PC-9 (cell line): Measurements from ENCODE around the gene PPP1CA. TPM values are rescaled to one million over a fixed set of nuclear protein-coding genes. Genes with fewer than 3 reads are reported as not detected.

Experiments
- BruUV-seq: library from RNA; stranded (reverse); fragments of 400-500 nt; replicated peaks from 2 replicates; lab custom pipeline; 2021; lab: Mats Ljungman, UMichigan
- CTCF ChIA-PET: fragments of 300-600 bp; sonication (Branson Sonifier 250); formaldehyde crosslinking; loops from one replicate; lab custom pipeline; 2022; ENCODE audit warnings: antibody characterized with exemption; lab: Charles Lee
- POLR2A ChIA-PET: fragments of 300-600 bp; sonication (Branson Sonifier 250); formaldehyde crosslinking; loops from one replicate; lab custom pipeline; 2022; ENCODE audit warnings: antibody characterized with exemption; ENCODE audit not compliant: unreplicated experiment; lab: Charles Lee
- DNase-seq, 2 experiments: peaks; one replicate each; pipeline versions ENCODE4 v3.0.0 to v3.0.0-alpha.2; 2015 to 2022; ENCODE audit warnings: mixed read lengths in 1 of 2
- H2AFZ ChIP-seq: fragments of 200-600 bp; sonication (generic); 2 replicates; pipeline ENCODE4 v1.8.1; 2017; ENCODE audit warnings: antibody characterized with exemption
- H3F3A ChIP-seq: fragments of 200-600 bp; sonication (generic); 2 replicates; pipeline ENCODE4 v1.8.1; 2017; ENCODE audit warnings: antibody characterized with exemption, mild to moderate bottlenecking, low read depth; ENCODE audit not compliant: insufficient read depth
- H3K27ac ChIP-seq: fragments of 200-600 bp; sonication (generic); 2 replicates; pipeline ENCODE4 v1.6.1; 2016; ENCODE audit warnings: mixed run types
- H3K27me3 ChIP-seq: fragments of 200-600 bp; sonication (generic); 2 replicates; pipeline ENCODE4 v1.6.1; 2016; ENCODE audit warnings: low read depth, mixed run types; ENCODE audit not compliant: insufficient read depth
- H3K36me3 ChIP-seq: fragments of 200-600 bp; sonication (generic); 2 replicates; pipeline ENCODE4 v1.6.1; 2016; ENCODE audit warnings: low read depth, mixed run types
- H3K4me1 ChIP-seq: fragments of 200-600 bp; sonication (generic); replicated peaks from 2 replicates; pipeline ENCODE4 v1.6.1; 2016; ENCODE audit warnings: mixed run types; ENCODE audit not compliant: insufficient read depth
- H3K4me2 ChIP-seq: fragments of 200-600 bp; sonication (generic); 2 replicates; pipeline ENCODE4 v1.6.1; 2017; ENCODE audit warnings: mixed run types
- H3K4me3 ChIP-seq: fragments of 200-600 bp; sonication (generic); 2 replicates; pipeline ENCODE4 v1.6.1; 2016; ENCODE audit warnings: mixed run types
- H3K79me2 ChIP-seq: fragments of 200-600 bp; sonication (generic); 2 replicates; pipeline ENCODE4 v1.6.1; 2017; ENCODE audit warnings: low read depth, mixed run types
- H3K9me2 ChIP-seq: fragments of 200-600 bp; sonication (generic); 2 replicates; pipeline ENCODE4 v1.8.1; 2017; ENCODE audit warnings: mild to moderate bottlenecking; ENCODE audit not compliant: insufficient read depth
- H3K9me3 ChIP-seq: fragments of 200-600 bp; sonication (generic); 2 replicates; pipeline ENCODE4 v1.8.1; 2016; ENCODE audit warnings: low read depth; ENCODE audit not compliant: insufficient read depth
- H4K20me1 ChIP-seq: fragments of 200-600 bp; sonication (generic); 2 replicates; pipeline ENCODE4 v1.8.1; 2017; ENCODE audit not compliant: insufficient read depth
- EZH2 ChIP-seq: fragments of 200-600 bp; sonication (generic); IDR thresholded peaks from 2 replicates; pipeline ENCODE4 v1.8.0; 2017; ENCODE audit warnings: antibody characterized with exemption, low read depth
- intact Hi-C: fragments of 100-400 bp; cut with micrococcal nuclease; formaldehyde crosslinking; loops from one replicate; pipeline ENCODE4 v1.10.0; 2022; ENCODE audit not compliant: unreplicated experiment
- total RNA-seq: library from RNA; stranded (reverse); gene quantifications from 2 replicates; pipeline ENCODE4 v1.2.3, GENCODE V29; 2021
- TF ChIP-seq, protein P1 (sequence below): fragments of 200-600 bp; sonication (generic); conservative IDR thresholded peaks from 2 replicates; pipeline ENCODE4 v1.6.1; 2017; ENCODE audit warnings: mixed run types, antibody characterized with exemption, mild to moderate bottlenecking, moderate library complexity

PPP1CA gene
- total RNA-seq, 1 experiment from 2014 or later, result 306 TPM

DNA sequence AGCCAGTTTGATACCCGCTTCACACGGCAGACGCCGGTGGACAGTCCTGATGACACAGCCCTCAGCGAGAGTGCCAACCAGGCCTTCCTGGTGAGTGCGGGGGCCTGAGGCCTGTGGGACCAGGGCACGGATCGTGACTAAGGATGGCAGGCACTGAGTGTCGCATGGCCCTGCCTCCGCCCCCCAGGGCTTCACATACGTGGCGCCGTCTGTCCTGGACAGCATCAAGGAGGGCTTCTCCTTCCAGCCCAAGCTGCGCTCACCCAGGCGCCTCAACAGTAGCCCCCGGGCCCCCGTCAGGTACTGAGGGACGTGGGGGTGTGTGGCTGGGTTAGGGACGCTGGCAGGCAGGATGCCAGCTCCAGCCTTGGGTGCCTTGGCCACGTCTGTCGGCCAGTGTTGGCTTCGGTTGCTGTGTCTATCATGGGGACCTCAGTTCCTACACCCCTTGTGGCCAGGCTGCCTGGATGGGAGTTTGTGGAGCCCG is 32.8 kb upstream of the PPP1CA start:
- CTCF ChIA-PET, result no interaction called here
- intact Hi-C loops, result no loop called here
- Histone ChIP-seq H4K20me1 (peaks cover 6% of the 10 kb centered on the region; the same call in 1 of the 2 replicates), H3K27ac (no peak overlapping the region), H3K4me2 (no peak overlapping the region), H3K36me3 (no peaks in the 10 kb centered on the region; the same call in 1 of the 2 replicates), H3K27me3 (no peaks in the 10 kb centered on the region), H3K9me3 (no peaks in the 10 kb centered on the region), H3K4me1 (peaks cover 11% of the 10 kb centered on the region), H3K4me3 (no peak overlapping the region), H3F3A (peaks cover 28% of the 10 kb centered on the region), H3K9me2 (no peaks in the 10 kb centered on the region), H2AFZ (no peak overlapping the region), H3K79me2 (peaks cover 10% of the 10 kb centered on the region)
- TF ChIP-seq, protein P1, sequence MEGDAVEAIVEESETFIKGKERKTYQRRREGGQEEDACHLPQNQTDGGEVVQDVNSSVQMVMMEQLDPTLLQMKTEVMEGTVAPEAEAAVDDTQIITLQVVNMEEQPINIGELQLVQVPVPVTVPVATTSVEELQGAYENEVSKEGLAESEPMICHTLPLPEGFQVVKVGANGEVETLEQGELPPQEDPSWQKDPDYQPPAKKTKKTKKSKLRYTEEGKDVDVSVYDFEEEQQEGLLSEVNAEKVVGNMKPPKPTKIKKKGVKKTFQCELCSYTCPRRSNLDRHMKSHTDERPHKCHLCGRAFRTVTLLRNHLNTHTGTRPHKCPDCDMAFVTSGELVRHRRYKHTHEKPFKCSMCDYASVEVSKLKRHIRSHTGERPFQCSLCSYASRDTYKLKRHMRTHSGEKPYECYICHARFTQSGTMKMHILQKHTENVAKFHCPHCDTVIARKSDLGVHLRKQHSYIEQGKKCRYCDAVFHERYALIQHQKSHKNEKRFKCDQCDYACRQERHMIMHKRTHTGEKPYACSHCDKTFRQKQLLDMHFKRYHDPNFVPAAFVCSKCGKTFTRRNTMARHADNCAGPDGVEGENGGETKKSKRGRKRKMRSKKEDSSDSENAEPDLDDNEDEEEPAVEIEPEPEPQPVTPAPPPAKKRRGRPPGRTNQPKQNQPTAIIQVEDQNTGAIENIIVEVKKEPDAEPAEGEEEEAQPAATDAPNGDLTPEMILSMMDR, result no peak
- TF ChIP-seq EZH2, result no peak
- POLR2A ChIA-PET, result no interaction called here
- no TSS peak for BruUV-seq
- no peak for DNase-seq

DNA sequence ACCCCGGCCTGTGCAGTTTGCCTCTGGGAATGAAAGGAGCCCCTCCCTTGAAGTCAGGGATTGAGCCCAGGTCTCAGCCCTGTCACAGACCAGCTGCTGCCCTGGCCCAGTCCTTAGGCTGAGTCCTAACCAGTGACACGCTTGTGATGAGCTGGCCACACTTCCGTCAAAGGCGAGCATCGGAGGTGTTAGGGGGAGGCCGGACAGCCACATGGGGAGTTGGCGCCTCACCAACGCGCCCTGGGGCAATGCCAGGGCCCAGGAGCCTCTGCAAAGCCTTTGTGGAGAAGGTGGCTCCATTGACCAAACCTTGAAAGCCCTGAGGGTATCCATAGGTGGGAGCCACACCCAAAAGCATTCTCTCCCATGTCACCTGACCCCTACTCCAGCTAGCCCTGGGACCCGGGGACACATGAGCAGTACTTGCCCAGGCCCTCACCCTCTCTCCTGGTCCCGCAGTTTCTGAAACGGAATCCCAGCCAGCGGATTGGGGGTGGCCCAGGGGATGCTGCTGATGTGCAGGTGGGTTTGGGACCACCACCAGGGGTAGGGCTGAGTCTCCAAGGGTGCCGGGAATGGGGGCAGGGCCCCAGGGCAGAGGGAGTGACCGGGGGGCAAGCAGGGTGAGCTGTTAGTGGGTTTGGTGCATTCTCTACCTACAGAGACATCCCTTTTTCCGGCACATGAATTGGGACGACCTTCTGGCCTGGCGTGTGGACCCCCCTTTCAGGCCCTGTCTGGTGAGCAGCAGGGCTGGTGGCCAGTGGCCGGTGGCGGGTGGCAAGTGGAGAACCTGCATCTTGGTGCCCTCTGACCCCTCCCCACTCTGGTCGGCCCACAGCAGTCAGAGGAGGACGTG is 32.1 kb upstream of the PPP1CA start:
- no peak overlapping the region for H2AFZ ChIP-seq
- H3K36me3 ChIP-seq, result no peaks in the 10 kb centered on the region
- ChIA-PET CTCF (no interaction called here), POLR2A (interaction anchor here (0.7 kb wide), 1 partner anchor 818 kb away, joined by 3 read pairs; no protein-coding TSS in a partner anchor)
- H4K20me1 ChIP-seq, result peaks cover 1% of the 10 kb centered on the region; the same call in 1 of the 2 replicates
- no peak overlapping the region for H3K4me3 ChIP-seq
- H3K27ac ChIP-seq, result no peak overlapping the region
- DNase-seq, result peak; percentile 62 to 91
- H3K9me3 ChIP-seq, result no peaks in the 10 kb centered on the region
- TF ChIP-seq, protein P1, result no peak
- no peak for TF ChIP-seq EZH2
- intact Hi-C loops, result no loop called here
- no peaks in the 10 kb centered on the region for H3K9me2 ChIP-seq
- no TSS peak for BruUV-seq
- H3F3A ChIP-seq, result peaks cover 24% of the 10 kb centered on the region; the same call in 1 of the 2 replicates
- no peaks in the 10 kb centered on the region for H3K27me3 ChIP-seq
- no peak overlapping the region for H3K4me2 ChIP-seq
- H3K79me2 ChIP-seq, result peaks cover 17% of the 10 kb centered on the region
- peaks cover 17% of the 10 kb centered on the region for H3K4me1 ChIP-seq

DNA sequence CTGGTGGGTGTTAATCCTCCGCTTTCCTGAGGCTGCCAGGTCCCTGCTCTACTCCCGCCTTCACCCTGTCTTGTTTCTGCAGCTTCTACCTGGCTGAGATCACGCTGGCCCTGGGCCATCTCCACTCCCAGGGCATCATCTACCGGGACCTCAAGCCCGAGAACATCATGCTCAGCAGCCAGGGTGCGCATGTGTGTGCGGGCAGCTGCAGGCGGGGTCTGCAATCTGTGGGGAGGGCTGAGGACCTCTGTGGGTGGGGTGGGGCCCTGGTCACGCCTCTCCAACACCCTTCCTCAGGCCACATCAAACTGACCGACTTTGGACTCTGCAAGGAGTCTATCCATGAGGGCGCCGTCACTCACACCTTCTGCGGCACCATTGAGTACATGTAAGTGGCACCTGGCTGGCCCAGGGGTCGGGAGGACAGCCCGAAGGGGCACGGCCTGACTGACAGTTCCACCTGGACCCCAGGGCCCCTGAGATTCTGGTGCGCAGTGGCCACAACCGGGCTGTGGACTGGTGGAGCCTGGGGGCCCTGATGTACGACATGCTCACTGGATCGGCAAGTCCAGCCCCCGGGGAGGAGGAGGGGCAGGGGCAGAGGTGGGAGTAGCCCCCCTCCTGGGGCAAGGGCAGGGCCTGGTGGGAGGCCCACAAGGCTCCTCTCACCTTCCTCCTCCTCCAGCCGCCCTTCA is 31.1 kb upstream of the PPP1CA start:
- POLR2A ChIA-PET, result interaction anchor here (0.7 kb wide), 1 partner anchor 817 kb away, joined by 3 read pairs; no protein-coding TSS in a partner anchor
- Histone ChIP-seq H4K20me1 (no peaks in the 10 kb centered on the region; the same call in 1 of the 2 replicates), H3K9me2 (no peaks in the 10 kb centered on the region), H2AFZ (no peak overlapping the region), H3K4me3 (no peak overlapping the region), H3K4me1 (peaks cover 17% of the 10 kb centered on the region), H3K27ac (no peak overlapping the region), H3K36me3 (no peaks in the 10 kb centered on the region), H3K27me3 (no peaks in the 10 kb centered on the region), H3K9me3 (no peaks in the 10 kb centered on the region), H3K4me2 (no peak overlapping the region), H3F3A (peaks cover 18% of the 10 kb centered on the region; the same call in 1 of the 2 replicates), H3K79me2 (peaks cover 21% of the 10 kb centered on the region)
- no TSS peak for BruUV-seq
- DNase-seq, result no peak
- CTCF ChIA-PET, result no interaction called here
- no peak for TF ChIP-seq EZH2
- TF ChIP-seq, protein P1, result no peak
- intact Hi-C loops, result no loop called here
